NK-92 (cell line): ENCODE data around the gene MAST3.
"Not testable (repeated sequence)": the region's sequence is repeated elsewhere in the genome, so short reads cannot be mapped to it uniquely, and the experiment has no call there.

ENCODE experiments used
- DNase-seq: peaks from one replicate; lab custom pipeline; 2025; ENCODE audit not compliant: unreplicated experiment; lab: John Stamatoyannopoulos, UW

Gene MAST3

GRCh38 chr19:18086590-18087138 is 10.9 kb upstream of the MAST3 start, which contains the start of gene IL12RB1:
Gene IL12RB1 (minus strand): TSS chr19:18086934. CDS start chr19:18086823, 111 bp downstream.
- DNase-seq = no peak

GRCh38 chr19:18089096-18089541 is 8.5 kb upstream of the MAST3 start:
- not testable (repeated sequence) for DNase-seq

- DNase-seq = no peak
Measured at GRCh38 chr19:18089726-18090125, 7.9 kb upstream of the MAST3 start.

- no peak for DNase-seq
Measured at GRCh38 chr19:18090545-18091216, 6.9 kb upstream of the MAST3 start.

GRCh38 chr19:18091217-18091608 is 6.4 kb upstream of the MAST3 start:
- DNase-seq = no peak

GRCh38 chr19:18093439-18094161 is 4.0 kb upstream of the MAST3 start:
- DNase-seq = no peak

- no peak for DNase-seq
Measured at GRCh38 chr19:18096258-18096657, 1.3 kb upstream of the MAST3 start.

- no peak for DNase-seq
Measured at GRCh38 chr19:18097993-18098890, 664 bp downstream of the MAST3 start.

GRCh38 chr19:18098891-18099622 is 1.5 kb downstream of the MAST3 start:
- DNase-seq = no peak

- DNase-seq = no peak
Measured at GRCh38 chr19:18099623-18099995, 2.0 kb downstream of the MAST3 start.

GRCh38 chr19:18100710-18101109 is 3.1 kb downstream of the MAST3 start:
- no peak for DNase-seq

GRCh38 chr19:18101268-18101667 is 3.7 kb downstream of the MAST3 start:
- DNase-seq = no peak

GRCh38 chr19:18102916-18103542 is 5.5 kb downstream of the MAST3 start:
- DNase-seq = no peak

- no peak for DNase-seq
Measured at GRCh38 chr19:18104793-18105131, 7.2 kb downstream of the MAST3 start.

- DNase-seq = not testable (repeated sequence)
Measured at GRCh38 chr19:18105259-18105658, 7.7 kb downstream of the MAST3 start.

- no peak for DNase-seq
Measured at GRCh38 chr19:18107235-18107634, 9.7 kb downstream of the MAST3 start.

GRCh38 chr19:18108897-18109296 is 11.3 kb downstream of the MAST3 start:
- DNase-seq = no peak

- DNase-seq = no peak
Measured at GRCh38 chr19:18109341-18109732, 11.8 kb downstream of the MAST3 start.

- DNase-seq = no peak
Measured at GRCh38 chr19:18109733-18110608, 12.4 kb downstream of the MAST3 start.
